ENCODE results near the gene FSTL1. TPM values are rescaled to one million over a fixed set of nuclear protein-coding genes. Genes with fewer than 3 reads are reported as not detected.
A peak's percentile ranks its signal among the peaks of the same experiment; 100 is the strongest.

The FSTL1 gene
- total and polyA plus RNA-seq, 2 of the 8 experiments (the other 6 are each of a cell fraction or from before 2014, with no cell fraction given) = 158 to 516 TPM

MicroRNAs encoded within 50 kb of the gene (microRNA counts, 767-probe panel; counts per million panel counts)
- microRNA hsa-miR-198 = 879 counts per million, percentile 95 among the panel's probes with 10 or more counts

Other genes starting within 250 kb of the FSTL1 start
- gene GPR156, start 165.8 kb downstream of the FSTL1 start, total RNA-seq (2021; fragmentation: NEBNext Ultra II Directional; extraction: Animal tissue kit (Norgen Biotek cat#: 25700)) = 1.8 and 2.1 TPM in 2 replicates
- 1.1 and 1.6 TPM in 2 replicates for gene GPR156, start 165.8 kb downstream of the FSTL1 start, polyA plus RNA-seq (2011; rRNA removed)
- gene LRRC58, start 101.6 kb downstream of the FSTL1 start, total RNA-seq (2021; fragmentation: NEBNext Ultra II Directional; extraction: Animal tissue kit (Norgen Biotek cat#: 25700)) = 15.4 TPM in 2 replicates
- gene LRRC58, start 101.6 kb downstream of the FSTL1 start, polyA plus RNA-seq (2011; rRNA removed) = 2.6 and 4.3 TPM in 2 replicates
- 184 and 194 TPM in 2 replicates for gene NDUFB4, start 145.3 kb upstream of the FSTL1 start, total RNA-seq (2021; fragmentation: NEBNext Ultra II Directional; extraction: Animal tissue kit (Norgen Biotek cat#: 25700))
- gene NDUFB4, start 145.3 kb upstream of the FSTL1 start, polyA plus RNA-seq (2011; rRNA removed) = 347 and 382 TPM in 2 replicates
- gene HGD, start 231.2 kb upstream of the FSTL1 start, total RNA-seq (2021; fragmentation: NEBNext Ultra II Directional; extraction: Animal tissue kit (Norgen Biotek cat#: 25700)) = not detected in 2 replicates
- gene HGD, start 231.2 kb upstream of the FSTL1 start, polyA plus RNA-seq (2011; rRNA removed) = 0.09 and 0.11 TPM in 2 replicates